Head of caudate nucleus (tissue), 42 donors: ENCODE results near the gene GPR137B.
A peak's percentile ranks its signal among the peaks of the same experiment; 100 is the strongest.
"Not testable (repeated sequence)": the region's sequence is repeated elsewhere in the genome, so short reads cannot be mapped to it uniquely, and the experiment has no call there.

Experiments used
- DNase-seq, 42 donors: peaks; one replicate each; pipeline versions ENCODE4 v3.0.0 to v3.0.0-alpha.2; 2020 to 2021; ENCODE audit warnings: mixed read lengths in 7 of 42
- intact Hi-C: fragments of 100-400 bp; cut with DNase I; formaldehyde crosslinking; loops from one replicate; pipeline ENCODE4 v1.15.0; 2022

The GPR137B gene

GRCh38 chr1:236142253-236143103 lies at the start of gene GPR137B:
TSS of gene GPR137B (plus strand) at chr1:236142539. CDS start at chr1:236142623, 84 bp downstream.
- intact Hi-C loops = loop anchor here (5.0 kb wide), 1 partner anchor 140 kb away; the partner anchor contains the start of gene ERO1B
- peak; percentile 49 to 94 (median 81) for DNase-seq

GRCh38 chr1:236092899-236093298 lies 49.4 kb upstream of the GPR137B start:
- intact Hi-C loops = no loop called here

GRCh38 chr1:236095705-236096520 lies 46.4 kb upstream of the GPR137B start:
- DNase-seq = no peak
- intact Hi-C loops = no loop called here

More at GRCh38 chr1:236092899-236093298, 49.4 kb upstream of the GPR137B start:
- no peak for DNase-seq

DNA sequence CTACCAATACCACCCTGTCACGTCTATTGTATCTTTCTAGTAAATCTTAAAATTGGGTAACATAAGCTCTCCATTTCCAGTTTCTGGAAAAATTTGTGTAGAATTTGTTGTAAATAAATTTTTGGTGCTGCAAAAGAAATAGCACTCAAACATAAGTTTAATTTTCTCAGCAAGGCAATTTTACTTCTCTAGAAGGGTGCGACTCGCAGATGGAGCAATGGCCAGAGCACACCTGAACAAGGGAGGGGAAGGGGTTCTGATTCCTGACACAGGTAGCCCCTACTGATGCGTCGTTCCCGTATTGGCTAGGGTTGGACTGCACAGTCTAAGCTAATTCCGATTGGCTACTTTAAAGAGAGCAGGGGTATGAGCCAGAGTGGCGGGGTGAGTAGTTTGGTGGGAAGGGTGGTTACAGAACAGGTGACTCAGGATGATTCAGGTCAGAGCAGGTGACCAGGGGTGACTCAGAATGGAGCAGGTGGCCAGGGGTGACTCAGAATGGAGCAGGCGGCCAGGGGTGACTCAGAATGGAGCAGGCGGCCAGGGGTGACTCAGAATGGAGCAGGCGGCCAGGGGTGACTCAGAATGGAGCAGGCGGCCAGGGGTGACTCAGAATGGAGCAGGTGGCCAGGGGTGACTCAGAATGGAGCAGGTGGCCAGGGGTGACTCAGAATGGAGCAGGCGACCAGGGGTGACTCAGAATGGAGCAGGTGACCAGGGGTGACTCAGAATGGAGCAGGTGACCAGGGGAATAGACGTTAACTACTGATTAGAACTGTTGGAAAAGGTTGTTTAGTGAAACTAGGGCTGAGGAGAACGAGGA lies 45.5 kb upstream of the GPR137B start:
- DNase-seq = peak in 38 of 42 donors; percentile 30 to 87 (median 60)
- intact Hi-C loops = not testable (repeated sequence)

DNA sequence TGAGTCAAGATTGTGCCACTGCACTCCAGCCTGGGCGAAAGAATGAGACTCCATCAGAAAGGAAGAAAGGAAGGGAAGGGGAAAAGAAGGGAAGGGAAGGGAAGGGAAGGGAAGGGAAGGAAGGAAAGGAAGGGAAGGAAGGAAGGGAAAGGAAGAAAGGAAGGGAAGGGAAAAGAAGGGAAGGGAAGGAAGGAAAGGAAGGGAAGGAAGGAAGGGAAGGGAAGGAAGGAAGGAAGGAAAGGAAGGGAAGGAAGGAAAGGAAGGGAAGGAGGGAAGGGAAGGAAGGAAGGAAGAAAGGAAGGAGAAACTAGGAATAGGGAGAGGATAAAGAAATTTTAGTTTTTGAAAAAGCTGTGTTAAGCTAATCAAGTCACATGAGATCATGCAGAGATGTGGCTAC lies 44.1 kb upstream of the GPR137B start:
- intact Hi-C loops = no loop called here

DNA sequence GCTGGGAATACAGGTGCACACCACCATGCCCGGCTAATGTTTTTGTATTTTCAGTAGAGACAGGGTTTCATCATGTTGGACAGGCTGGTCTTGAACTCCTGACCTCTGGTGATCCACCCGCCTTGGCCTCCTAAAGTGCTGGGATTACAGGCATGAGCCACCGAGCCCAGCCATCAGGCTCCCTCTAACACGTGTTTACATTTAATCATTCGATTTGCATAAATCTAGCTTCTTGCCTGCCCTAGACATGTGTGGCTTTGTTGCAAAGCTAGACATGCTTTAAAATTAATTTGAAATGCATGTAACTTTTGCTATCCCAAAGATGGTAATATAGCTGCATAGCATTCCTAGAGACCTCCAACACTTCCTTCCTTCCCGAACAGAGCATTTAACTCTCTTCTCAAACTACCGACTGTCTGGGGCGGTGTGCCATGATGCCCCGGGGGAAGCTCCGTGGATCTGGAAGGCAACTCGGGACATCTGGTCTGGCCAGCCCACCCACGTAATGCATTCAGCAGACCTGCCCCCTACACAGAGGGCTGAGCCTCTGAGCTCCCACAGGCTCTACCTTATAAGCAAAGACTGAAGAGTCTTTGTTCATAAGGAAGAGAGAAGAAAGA lies 42.9 kb upstream of the GPR137B start:
- intact Hi-C loops = no loop called here
- no peak for DNase-seq

More for the DNA sequence above, 44.1 kb upstream of the GPR137B start:
- DNase-seq = no peak

DNA sequence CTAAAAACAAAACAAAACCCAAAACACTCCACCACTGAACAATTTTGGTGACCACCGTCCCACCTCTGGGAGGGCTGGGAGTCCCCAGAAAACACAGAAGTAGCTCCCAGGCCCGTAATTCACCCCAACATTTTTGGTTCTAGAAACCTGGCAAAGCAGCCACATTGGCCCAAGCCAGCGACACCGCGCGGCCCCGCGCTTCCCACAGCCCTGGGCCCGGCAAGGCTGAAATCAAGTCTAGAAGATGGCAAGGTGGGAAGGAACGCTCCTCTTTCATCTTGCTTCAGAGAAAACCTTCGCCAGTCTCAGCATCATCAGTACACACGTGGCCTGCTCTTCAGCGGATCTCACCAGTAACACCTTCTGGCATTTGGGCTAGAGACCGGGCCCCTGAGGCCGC lies 41.5 kb upstream of the GPR137B start:
- intact Hi-C loops = loop anchor here (5.0 to 10.0 kb wide), 2 partner anchors 392 to 504 kb away; partner anchors contain the start of gene HEATR1

DNA sequence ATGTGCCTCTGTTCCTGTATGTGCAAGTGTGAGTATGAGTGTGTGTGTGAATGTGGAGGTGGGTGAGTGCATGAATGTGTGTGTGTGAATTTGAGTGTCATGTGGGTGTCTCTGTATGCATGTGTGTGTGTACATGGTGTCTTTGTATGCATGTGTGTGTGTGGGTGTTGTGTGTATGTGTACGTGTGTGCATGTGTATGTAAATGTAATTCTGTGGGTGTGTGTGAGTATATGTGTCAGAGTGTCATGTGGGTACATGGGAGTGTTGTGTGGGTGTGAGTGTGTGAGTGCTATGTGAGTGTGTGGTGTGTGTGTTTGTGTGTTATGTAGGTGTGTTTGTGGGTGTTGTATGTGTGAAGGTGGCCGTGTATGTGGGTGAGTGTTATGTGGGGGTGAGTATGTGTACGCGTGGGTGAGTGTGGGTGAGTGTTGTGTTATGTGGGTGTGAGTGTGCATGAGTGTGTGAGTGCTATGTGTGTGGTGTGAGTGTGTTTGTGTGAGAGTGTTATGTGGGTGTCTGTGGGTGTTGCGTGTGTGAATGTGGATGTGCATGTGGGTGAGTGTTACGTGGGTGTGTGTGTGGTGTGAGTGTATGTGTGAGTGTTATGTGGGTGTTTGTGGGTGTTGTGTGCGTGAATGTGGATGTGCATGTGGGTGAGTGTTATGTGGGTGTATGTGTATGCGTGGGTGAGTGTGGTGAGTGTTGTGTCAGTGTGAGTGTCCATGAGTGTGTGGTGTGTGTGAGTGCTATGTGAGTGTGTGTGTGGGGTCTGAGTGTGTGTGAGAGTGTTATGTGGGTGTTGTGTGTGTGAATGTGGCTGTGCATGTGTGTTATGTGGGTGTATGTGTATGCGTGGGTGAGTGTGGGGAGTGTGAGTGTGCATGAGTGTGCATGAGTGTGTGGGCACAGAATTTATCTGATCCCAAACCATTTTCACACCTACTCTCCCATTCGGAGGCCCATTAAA lies 40.8 kb upstream of the GPR137B start:
- intact Hi-C loops = loop anchor here (5.0 to 10.0 kb wide), 2 partner anchors 391 to 503 kb away; partner anchors contain the start of gene HEATR1
- DNase-seq = no peak

More for the DNA sequence above, 41.5 kb upstream of the GPR137B start:
- no peak for DNase-seq

DNA sequence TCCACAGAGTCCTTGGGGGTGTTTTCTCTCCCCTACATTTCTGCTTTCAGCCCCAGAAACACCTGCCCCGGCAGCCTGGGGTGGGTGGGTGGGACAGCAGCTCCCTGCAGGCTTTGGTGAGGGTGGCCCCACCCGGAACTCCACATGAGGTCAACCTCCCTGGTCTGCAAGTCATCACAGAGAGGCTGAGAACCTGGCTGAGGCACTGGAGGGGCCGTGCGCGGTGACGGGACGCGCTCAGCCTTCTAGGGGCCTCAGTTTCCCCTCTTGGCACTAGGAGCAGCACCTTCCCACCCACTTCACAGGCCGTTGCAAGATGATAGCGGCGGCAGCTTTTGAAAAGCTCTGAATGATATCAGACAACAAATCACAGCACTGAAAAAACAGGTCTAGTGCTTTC lies 39.7 kb upstream of the GPR137B start:
- no peak for DNase-seq
- intact Hi-C loops = loop anchor here (5.0 to 10.0 kb wide), 2 partner anchors 390 to 502 kb away; partner anchors contain the start of gene HEATR1

DNA sequence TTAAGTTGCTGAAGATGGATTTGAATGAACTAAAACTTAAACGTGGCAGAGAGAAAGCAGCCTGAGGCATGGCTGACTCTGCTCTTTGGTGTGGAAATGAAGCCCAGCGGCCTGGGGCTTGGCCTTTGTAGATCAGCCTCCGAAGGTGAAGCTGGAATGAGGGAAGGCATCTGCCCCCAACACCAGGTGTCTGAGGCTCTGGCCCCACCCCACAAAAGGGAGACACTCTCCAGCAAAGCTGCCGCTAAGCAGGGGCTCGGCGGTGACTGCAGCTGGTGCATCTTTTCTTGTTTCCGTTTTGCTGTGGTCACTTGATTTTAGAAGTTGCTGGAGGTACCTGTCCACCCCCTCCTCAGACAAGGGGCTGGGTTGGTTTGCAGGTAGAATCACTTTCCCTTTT lies 39.3 kb upstream of the GPR137B start:
- intact Hi-C loops = loop anchor here (5.0 to 10.0 kb wide), 2 partner anchors 389 to 502 kb away; partner anchors contain the start of gene HEATR1
- no peak for DNase-seq

- intact Hi-C loops = loop anchor here (5.0 to 10.0 kb wide), 2 partner anchors 389 to 501 kb away; partner anchors contain the start of gene HEATR1
- peak in 40 of 42 donors; percentile 23 to 89 (median 66) for DNase-seq
Observed at GRCh38 chr1:236103646-236104218, 38.6 kb upstream of the GPR137B start.

GRCh38 chr1:236107121-236107907 lies 35.0 kb upstream of the GPR137B start:
- intact Hi-C loops = loop anchor here (10.0 kb wide), 1 partner anchor 497 kb away; the partner anchor contains the start of gene HEATR1
- DNase-seq = no peak

GRCh38 chr1:236108027-236108648 lies 34.2 kb upstream of the GPR137B start:
- intact Hi-C loops = loop anchor here (10.0 kb wide), 1 partner anchor 497 kb away; the partner anchor contains the start of gene HEATR1
- DNase-seq = no peak

- no peak for DNase-seq
- intact Hi-C loops = no loop called here
Observed at GRCh38 chr1:236110137-236110536, 32.2 kb upstream of the GPR137B start.
